ENCODE data around the gene EXOSC2. TPM values are rescaled to one million over a fixed set of nuclear protein-coding genes. Genes with fewer than 3 reads are reported as not detected.

Gene EXOSC2
- total and polyA plus RNA-seq, 2 of the 13 experiments (the other 11 are each of a cell fraction or from before 2014, with no cell fraction given) = 27.5 to 63.8 TPM

DNA sequence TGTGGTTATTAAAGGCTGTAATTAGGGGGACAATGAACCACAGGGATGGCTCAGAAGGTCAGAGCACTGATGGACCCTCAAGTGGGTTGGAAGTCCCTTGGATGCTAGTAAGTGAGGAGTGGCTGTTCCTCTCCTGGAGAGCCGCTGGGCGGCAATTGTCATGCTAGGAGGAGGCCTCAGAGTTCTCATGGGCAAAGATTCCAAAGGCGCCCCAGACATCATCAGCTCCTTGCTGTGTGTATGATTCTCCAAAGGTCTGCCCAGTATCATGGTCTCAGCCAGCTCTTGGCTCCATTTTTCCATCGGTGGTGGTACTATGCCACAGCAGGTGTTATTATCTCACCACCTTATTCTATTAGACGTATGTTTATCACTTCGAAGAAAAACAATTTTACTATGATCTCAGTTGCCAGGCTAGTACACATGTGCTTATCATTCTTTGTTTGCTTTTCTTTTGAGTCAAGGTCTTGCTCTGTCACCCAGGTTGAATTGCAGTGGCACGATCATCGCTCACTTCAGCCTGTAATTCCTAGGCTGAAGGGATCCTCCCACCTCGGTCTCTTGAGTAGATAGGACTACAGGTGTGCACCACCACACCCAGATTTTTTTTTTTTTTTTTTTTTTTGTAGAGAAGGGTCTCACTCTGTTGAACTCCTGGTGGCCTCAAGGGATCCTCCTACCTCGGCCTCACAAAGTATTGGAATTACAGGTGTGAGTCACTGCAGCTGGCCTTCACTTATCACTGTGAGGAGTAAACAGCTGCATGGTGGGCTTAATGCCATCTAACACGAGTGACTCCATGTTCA, 46.8 kb downstream of the EXOSC2 start:
- no peak for FAIRE-seq
- no peak overlapping the region for H3K9ac ChIP-seq (ENCODE audit: insufficient read depth, low read depth, low read length)
- H3K27ac ChIP-seq (ENCODE audit: extremely low read length, insufficient read depth, low read length) = peak overlapping the region; percentile 23
- POLR2A ChIA-PET = no interaction called here
- H3K36me3 ChIP-seq (replicated peaks in 1 of 2; ENCODE audit: control insufficient read depth in 1 of 2, insufficient read depth in 2 of 2, low read length in 2 of 2) = no peaks in the 10 kb centered on the region
- H4K20me1 ChIP-seq (ENCODE audit: insufficient read depth, low read length) = no peaks in the 10 kb centered on the region
- DNase-seq (ENCODE audit: low spot score) = peak; percentile 22
- peaks cover 17% of the 10 kb centered on the region for H3K79me2 ChIP-seq (ENCODE audit: insufficient read depth, low read length)
- no peak overlapping the region for H3K4me3 ChIP-seq (replicated peaks in 1 of 3; ENCODE audit: insufficient read depth in 1 of 3, low read depth in 2 of 3, low read length in 3 of 3)
- 76% methylated on average over 9 of the region's 11 CpGs for WGBS (ENCODE audit: low lambda C conversion rate)
- no peak overlapping the region for H3K4me2 ChIP-seq (ENCODE audit: low read depth, low read length)
- CTCF ChIA-PET (ENCODE audit: low intra/inter-chr PET ratio, low total read pairs) = no interaction called here
- no peaks in the 10 kb centered on the region for H3K9me3 ChIP-seq (ENCODE audit: low read length)
- H3K27me3 ChIP-seq (ENCODE audit: control insufficient read depth in 1 of 2, insufficient read depth in 2 of 2, low read length in 2 of 2) = no peaks in the 10 kb centered on the region
- in situ Hi-C loops (cut with HindIII; ENCODE audit: extremely low pct_ligation_motif_present, low pct_unique_long_range_greater_than_20kb) = no loop called here
- peak; percentile 69; the same call in 2 of the 3 replicates for ATAC-seq
- intact Hi-C loops (cut with micrococcal nuclease; ENCODE audit: unreplicated experiment) = no loop called here
- no peak overlapping the region for H2AFZ ChIP-seq (ENCODE audit: low read length)
- peaks cover 13% of the 10 kb centered on the region for H3K4me1 ChIP-seq (ENCODE audit: insufficient read depth, low read length)
- no TSS peak for BruUV-seq (replicated peaks)
- no peak for TF ChIP-seq TRIM22 (IDR thresholded peaks at IDR 0.05)
- TF ChIP-seq, protein P1, sequence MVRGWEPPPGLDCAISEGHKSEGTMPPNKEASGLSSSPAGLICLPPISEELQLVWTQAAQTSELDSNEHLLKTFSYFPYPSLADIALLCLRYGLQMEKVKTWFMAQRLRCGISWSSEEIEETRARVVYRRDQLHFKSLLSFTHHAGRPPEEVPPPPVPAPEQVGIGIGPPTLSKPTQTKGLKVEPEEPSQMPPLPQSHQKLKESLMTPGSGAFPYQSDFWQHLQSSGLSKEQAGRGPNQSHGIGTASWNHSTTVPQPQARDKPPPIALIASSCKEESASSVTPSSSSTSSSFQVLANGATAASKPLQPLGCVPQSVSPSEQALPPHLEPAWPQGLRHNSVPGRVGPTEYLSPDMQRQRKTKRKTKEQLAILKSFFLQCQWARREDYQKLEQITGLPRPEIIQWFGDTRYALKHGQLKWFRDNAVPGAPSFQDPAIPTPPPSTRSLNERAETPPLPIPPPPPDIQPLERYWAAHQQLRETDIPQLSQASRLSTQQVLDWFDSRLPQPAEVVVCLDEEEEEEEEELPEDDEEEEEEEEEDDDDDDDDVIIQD (CRISPR knock-in tag; IDR thresholded peaks at IDR 0.05; ENCODE audit: low read depth) = 0 out of 2 replicates have a peak, but pooled peaks have one; percentile 64
- peak; percentile 24; the same call in 1 of the 2 replicates for TF ChIP-seq ZNF280D (CRISPR knock-in tag; IDR thresholded peaks at IDR 0.05)
- no peak for TF ChIP-seq TRIM24 (CRISPR knock-in tag; IDR thresholded peaks at IDR 0.05)
- TF ChIP-seq POLR2G (IDR thresholded peaks at IDR 0.05; ENCODE audit: low read depth, low read length) = no peak
- no peak for TF ChIP-seq EEA1 (CRISPR knock-in tag; IDR thresholded peaks at IDR 0.05; ENCODE audit: borderline replicate concordance)
- no peak for TF ChIP-seq ZNF883 (CRISPR knock-in tag; IDR thresholded peaks at IDR 0.05; ENCODE audit: not compliant biosample characterization)
- 0 out of 2 replicates have a peak, but pooled peaks have one; percentile 18 for TF ChIP-seq FOXO1 (CRISPR knock-in tag; IDR thresholded peaks at IDR 0.05)
- TF ChIP-seq LCORL (IDR thresholded peaks at IDR 0.05) = no peak
- no peak for TF ChIP-seq LCORL (CRISPR knock-in tag; IDR thresholded peaks at IDR 0.05)
- no peak for TF ChIP-seq IKZF1 (IDR thresholded peaks at IDR 0.05)
- TF ChIP-seq PAX8 (CRISPR knock-in tag; IDR thresholded peaks at IDR 0.05; ENCODE audit: borderline replicate concordance) = no peak
- TF ChIP-seq RCOR2 (CRISPR knock-in tag; IDR thresholded peaks at IDR 0.05) = no peak
- peak; percentile 90 for TF ChIP-seq ZNF460 (CRISPR knock-in tag; IDR thresholded peaks at IDR 0.05; ENCODE audit: borderline replicate concordance)
- TF ChIP-seq ZNF510 (CRISPR knock-in tag; IDR thresholded peaks at IDR 0.05; ENCODE audit: low read depth) = no peak
